HG03095 (cell line): ENCODE data around the gene CCDC106.

ENCODE experiments used
- ATAC-seq: cut with Tn5 transposase; IDR thresholded peaks from one replicate; pipeline ENCODE4 v1.9.1; 2021; ENCODE audit warnings: moderate library complexity; ENCODE audit not compliant: unreplicated experiment

The CCDC106 gene

GRCh38 chr19:55667958-55668357, 19.9 kb downstream of the CCDC106 start:
- no peak for ATAC-seq

GRCh38 chr19:55668603-55669348, 20.8 kb downstream of the CCDC106 start:
- ATAC-seq, result no peak

GRCh38 chr19:55669418-55670279, 21.6 kb downstream of the CCDC106 start:
- ATAC-seq, result no peak

- no peak for ATAC-seq
These were observed 22.5 kb downstream of the CCDC106 start for GRCh38 chr19:55670280-55671053.

- no peak for ATAC-seq
These were observed 23.0 kb downstream of the CCDC106 start for GRCh38 chr19:55671054-55671378.

- ATAC-seq, result no peak
These were observed 24.4 kb downstream of the CCDC106 start for GRCh38 chr19:55672418-55672817.

GRCh38 chr19:55673465-55673864, 25.5 kb downstream of the CCDC106 start:
- no peak for ATAC-seq

- ATAC-seq, result no peak
These were observed 25.9 kb downstream of the CCDC106 start for GRCh38 chr19:55673889-55674288.

GRCh38 chr19:55674459-55674840, 26.4 kb downstream of the CCDC106 start:
- no peak for ATAC-seq

- ATAC-seq, result peak; percentile 44
These were observed 27.0 kb downstream of the CCDC106 start, which contains the start of gene EPN1 for GRCh38 chr19:55674841-55675660. EPN1 (plus strand) TSS chr19:55675226; CDS start chr19:55678628, 3,402 bp downstream.

GRCh38 chr19:55675661-55676354, 27.8 kb downstream of the CCDC106 start:
- no peak for ATAC-seq

GRCh38 chr19:55676383-55676782, 28.4 kb downstream of the CCDC106 start:
- ATAC-seq, result no peak

- ATAC-seq, result no peak
These were observed 29.0 kb downstream of the CCDC106 start for GRCh38 chr19:55676889-55677505.

GRCh38 chr19:55677572-55678028, 29.6 kb downstream of the CCDC106 start:
- no peak for ATAC-seq

- peak; percentile 62 for ATAC-seq
These were observed 30.2 kb downstream of the CCDC106 start for GRCh38 chr19:55678121-55678671.

- no peak for ATAC-seq
These were observed 31.6 kb downstream of the CCDC106 start for GRCh38 chr19:55679343-55680257.

- ATAC-seq, result no peak
These were observed 32.5 kb downstream of the CCDC106 start for GRCh38 chr19:55680339-55681130.
